Cardiac fibroblast (primary cell): ENCODE data around the gene ATF6B.

Source experiments
- DNase-seq, 2 donors: peaks; one replicate each; pipeline versions ENCODE4 v3.0.0 to v3.0.0-alpha.2; 2010; ENCODE audit warnings: low read depth in 2 of 2
- H3K4me3 ChIP-seq, 2 donors: replicated peaks in 1 of 2; 1 replicate in 1 of 2; 2 replicates in 1 of 2; pipeline ENCODE4 v1.5.1; 2011; ENCODE audit warnings: low read depth in 2 of 2, low read length in 2 of 2, mild to moderate bottlenecking in 2 of 2, moderate library complexity in 1 of 2
- TF ChIP-seq, protein P1 (sequence below): IDR thresholded peaks from one replicate; pipeline ENCODE4 v1.5.1; 2011; ENCODE audit warnings: low read depth, mild to moderate bottlenecking, low read length, inconsistent platforms

The ATF6B gene

DNA sequence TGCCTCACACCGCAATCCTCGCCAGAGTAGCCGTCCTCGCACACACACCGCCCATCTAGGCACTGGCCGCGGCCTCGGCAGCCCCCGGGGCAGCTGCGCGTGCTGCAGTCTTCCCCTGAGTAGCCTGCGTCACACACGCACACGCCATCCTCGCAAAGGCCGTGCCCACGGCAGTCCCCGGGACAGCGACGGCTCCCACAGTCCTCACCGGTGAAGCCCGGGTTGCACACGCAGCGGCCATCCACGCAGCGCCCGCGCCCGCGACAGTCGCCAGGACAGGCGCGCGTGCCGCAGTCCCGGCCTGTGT lies 32.0 kb downstream of the ATF6B start:
- no peak for DNase-seq
- no peak overlapping the region for H3K4me3 ChIP-seq
- TF ChIP-seq, protein P1, sequence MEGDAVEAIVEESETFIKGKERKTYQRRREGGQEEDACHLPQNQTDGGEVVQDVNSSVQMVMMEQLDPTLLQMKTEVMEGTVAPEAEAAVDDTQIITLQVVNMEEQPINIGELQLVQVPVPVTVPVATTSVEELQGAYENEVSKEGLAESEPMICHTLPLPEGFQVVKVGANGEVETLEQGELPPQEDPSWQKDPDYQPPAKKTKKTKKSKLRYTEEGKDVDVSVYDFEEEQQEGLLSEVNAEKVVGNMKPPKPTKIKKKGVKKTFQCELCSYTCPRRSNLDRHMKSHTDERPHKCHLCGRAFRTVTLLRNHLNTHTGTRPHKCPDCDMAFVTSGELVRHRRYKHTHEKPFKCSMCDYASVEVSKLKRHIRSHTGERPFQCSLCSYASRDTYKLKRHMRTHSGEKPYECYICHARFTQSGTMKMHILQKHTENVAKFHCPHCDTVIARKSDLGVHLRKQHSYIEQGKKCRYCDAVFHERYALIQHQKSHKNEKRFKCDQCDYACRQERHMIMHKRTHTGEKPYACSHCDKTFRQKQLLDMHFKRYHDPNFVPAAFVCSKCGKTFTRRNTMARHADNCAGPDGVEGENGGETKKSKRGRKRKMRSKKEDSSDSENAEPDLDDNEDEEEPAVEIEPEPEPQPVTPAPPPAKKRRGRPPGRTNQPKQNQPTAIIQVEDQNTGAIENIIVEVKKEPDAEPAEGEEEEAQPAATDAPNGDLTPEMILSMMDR = no peak

DNA sequence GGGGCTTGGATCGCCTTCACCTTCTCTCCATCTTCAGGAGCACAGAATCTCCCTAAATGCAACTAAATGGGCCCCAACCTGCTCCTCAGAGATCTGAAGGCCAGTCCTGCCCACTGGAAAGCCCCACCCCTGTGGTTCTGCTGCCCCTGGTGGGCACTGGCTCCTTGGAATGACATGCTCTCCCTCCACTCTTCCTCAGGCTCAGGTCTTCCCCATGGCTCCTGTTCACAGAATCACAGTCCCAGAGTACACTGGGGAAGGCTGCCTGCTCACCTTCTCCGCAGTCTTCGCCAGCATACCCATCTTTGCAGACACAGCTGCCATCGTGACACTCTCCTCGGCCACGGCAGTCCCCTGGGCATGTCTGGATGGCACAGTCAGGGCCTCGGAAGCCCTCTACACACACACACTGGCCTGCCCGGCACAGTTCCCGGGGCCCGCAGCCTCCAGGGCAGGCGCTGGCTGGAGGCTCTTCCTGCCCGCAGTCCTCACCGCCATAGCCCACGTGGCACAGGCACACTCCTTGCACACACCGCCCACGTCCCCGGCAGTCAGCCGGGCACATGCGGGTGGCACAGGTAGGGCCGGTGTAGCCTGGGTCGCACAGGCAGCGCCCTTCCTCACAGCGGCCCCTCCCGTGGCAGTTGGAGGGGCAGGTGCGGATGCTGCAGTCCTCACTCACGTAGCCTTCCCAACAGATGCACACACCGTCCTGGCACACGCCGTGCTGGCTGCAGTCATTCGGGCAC lies 32.5 kb downstream of the ATF6B start:
- no peak for DNase-seq
- TF ChIP-seq, protein P1 = no peak
- H3K4me3 ChIP-seq = no peak overlapping the region

DNA sequence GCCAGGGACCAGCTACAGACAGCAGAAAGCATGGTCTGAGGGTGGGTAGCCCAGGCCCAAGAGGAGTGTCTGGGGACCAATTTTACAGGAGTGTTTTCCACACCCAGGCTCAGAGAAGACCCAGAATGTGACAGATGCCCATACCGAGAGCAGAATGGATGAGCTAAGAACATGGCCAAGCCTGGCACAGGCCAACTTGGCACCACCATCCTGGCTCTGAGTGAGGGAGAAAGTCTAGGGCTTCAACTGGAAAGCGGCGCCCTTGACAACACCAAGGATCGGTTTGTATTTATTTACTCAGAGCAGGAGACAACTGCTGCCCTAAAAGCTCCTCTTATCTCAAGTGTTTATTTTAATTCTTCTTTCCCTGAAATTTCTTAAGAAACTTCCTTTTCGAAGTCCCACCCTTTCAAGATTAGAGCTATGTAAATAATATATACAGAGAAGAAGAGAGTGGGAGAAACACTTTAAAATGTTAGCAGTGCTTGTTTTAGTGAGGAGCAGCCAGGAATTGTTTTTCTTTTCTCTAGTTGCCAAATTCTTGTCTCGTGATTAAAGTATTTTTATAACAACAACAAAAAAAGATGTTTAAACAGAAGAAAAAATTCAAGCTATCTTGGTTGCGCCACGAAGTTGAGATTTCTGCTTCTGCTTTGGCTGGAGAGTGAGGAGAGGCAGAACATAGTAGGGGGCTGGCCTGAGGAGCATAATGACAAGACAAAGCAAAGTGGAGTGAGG lies 35.1 kb downstream of the ATF6B start:
- DNase-seq = peak; percentile 63 to 90
- TF ChIP-seq, protein P1 = no peak
- no peak overlapping the region for H3K4me3 ChIP-seq

DNA sequence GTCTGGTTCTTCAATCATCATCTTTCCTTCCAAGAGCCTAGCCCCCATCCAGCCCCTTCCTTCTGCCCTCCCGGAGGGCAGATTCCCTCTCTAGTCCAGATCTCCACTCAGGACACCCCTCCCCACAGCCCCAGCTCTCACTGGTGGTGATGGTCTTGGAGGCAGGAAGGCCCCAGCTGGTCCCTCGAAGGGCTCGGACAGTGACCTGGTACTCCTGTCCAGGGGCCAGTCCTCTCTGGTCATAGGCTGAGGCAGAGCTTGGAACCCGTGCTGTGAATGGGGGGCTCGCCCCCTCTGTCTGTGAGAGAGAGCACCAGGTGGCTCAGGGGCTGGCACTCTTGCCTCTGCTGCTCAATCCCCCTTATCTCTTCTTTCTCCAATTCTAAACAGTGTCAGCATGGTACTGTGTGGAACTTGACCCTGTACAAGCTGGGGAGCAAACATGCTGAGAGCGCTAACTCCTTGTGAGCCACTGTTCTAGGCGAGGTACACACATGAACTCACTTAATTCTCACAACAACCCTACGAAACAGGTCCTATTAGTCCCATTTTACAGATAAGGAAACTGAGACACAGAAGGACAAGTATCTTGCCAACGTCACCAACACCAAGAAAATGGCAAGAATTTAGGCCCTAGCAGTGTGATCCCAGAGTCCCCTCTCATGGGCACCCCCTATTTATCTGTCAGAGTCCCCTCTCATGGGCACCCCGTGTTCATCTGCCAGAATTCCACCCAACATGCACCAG lies 38.8 kb downstream of the ATF6B start:
- no peak for DNase-seq
- TF ChIP-seq, protein P1 = no peak

DNA sequence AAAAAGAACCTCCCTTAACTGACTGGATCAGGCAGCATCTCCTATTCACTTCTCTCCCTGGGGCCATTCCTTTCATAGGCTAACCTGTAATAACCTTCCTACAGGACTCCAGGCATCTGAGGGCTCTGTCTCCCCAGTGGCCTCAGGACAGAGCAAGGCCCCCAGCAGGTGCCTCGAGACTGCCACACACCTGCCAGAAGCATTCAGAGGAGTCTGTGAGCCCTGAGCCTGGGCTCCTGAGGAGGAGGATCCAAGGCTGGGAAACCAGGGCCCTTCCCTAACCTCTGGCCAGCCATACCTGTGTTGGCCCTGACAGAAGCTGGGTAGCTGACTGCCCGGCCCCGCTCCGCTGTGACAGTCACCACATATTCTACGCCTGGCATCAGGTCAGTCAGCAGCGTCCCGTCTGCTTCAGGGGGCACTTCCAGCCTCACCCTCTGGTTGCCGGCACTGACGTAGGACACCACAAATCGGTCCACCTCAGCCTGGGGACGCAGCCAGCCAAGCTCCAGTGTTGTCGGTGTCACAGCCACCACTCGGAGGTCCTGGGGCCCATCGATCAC lies 39.5 kb downstream of the ATF6B start:
- DNase-seq = no peak
- TF ChIP-seq, protein P1 = no peak
- H3K4me3 ChIP-seq = no peak overlapping the region

More for the DNA sequence above, 38.8 kb downstream of the ATF6B start:
- no peak overlapping the region for H3K4me3 ChIP-seq

DNA sequence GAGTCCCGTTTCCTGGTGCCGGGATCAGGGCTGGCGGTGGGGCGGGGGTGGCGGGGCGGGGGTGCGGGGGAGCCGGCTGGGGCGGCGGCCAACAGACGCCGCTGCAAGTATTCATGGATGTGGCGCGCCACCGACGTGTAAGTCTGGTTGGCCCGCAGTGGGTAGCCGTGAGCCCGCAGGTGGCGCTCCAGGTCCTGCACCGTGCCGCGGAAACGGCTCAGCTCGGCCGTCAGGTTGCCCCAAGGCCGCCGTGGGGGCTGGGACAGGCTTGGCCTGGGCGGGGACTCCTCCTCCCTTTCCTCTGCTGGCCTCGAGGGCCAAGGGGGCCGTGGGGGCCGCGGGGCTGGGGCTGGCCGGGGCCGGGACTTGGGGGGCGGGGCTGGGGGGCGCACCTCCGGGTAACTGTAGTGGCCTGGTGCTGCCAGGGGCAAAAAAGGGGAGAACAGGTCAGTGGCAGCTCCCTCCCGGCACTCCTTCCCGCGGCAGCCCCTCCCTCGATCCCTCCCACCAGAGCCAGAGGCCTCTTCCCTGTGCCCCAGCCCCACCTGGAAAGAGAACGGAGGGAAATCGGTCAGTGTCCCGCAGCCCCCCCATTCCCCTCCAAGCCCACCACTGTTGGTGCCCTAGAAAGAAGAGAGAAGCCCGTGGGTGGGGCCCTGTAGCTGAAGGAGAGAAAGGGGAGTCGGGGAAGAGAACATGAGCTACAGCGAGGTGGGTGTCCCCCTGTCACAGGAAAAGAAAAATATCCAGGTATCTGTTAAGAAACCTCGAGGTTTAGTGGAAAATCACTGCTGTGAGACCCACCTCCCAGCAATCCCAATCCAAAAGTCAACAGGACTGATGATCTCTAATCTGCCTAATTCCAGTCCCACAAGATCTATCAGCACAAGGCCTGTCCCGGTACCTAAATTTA lies 40.2 kb downstream of the ATF6B start:
- TF ChIP-seq, protein P1 = peak; percentile 54
- H3K4me3 ChIP-seq = no peak overlapping the region
- DNase-seq = peak; percentile 83 to 94
